GM21723 (cell line): Measurements from ENCODE around the gene ITGA1.
"Not testable (repeated sequence)": the region's sequence is repeated elsewhere in the genome, so short reads cannot be mapped to it uniquely, and the experiment has no call there.

Source experiments
- ATAC-seq: cut with Tn5 transposase; IDR thresholded peaks from one replicate; pipeline ENCODE4 v1.9.1; 2021; ENCODE audit warnings: mild to moderate bottlenecking, moderate library complexity; ENCODE audit not compliant: unreplicated experiment

The ITGA1 gene

GRCh38 chr5:52787600-52788504, at the start of gene ITGA1, which contains the start of gene PELO:
ITGA1 (plus strand) TSS chr5:52787916; CDS start chr5:52788354, 438 bp downstream.
PELO (plus strand) TSS chr5:52787916; CDS start chr5:52800395, 12,479 bp downstream.
- peak; percentile 79 for ATAC-seq

GRCh38 chr5:52738095-52738506, 49.6 kb upstream of the ITGA1 start:
- no peak for ATAC-seq

- no peak for ATAC-seq
Observed at GRCh38 chr5:52740007-52740406, 47.7 kb upstream of the ITGA1 start.

GRCh38 chr5:52743012-52743411, 44.7 kb upstream of the ITGA1 start:
- ATAC-seq: no peak

- no peak for ATAC-seq
Observed at GRCh38 chr5:52743529-52743928, 44.2 kb upstream of the ITGA1 start.

DNA sequence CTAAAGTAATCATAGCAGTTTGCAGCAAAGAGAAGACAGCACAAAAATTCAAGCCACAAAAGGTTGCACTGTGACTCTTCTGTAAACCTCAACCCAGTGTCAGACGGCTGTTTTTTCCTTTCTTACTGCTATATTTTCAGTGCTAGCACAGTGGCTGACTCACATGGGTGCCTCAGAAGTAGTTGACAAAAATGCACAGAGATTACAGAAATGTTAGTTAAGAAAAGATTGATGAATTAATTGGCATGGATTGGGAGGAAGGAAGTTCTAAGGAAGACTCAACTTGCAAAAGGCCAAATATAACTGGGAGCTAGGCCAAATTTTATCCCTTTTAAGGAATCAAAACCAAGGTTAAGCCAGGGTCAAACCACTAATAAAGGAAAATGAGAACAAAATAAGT, 43.7 kb upstream of the ITGA1 start:
- peak; percentile 77 for ATAC-seq

GRCh38 chr5:52744867-52745458, 42.8 kb upstream of the ITGA1 start:
- not testable (repeated sequence) for ATAC-seq

GRCh38 chr5:52746539-52746938, 41.2 kb upstream of the ITGA1 start:
- ATAC-seq: no peak

DNA sequence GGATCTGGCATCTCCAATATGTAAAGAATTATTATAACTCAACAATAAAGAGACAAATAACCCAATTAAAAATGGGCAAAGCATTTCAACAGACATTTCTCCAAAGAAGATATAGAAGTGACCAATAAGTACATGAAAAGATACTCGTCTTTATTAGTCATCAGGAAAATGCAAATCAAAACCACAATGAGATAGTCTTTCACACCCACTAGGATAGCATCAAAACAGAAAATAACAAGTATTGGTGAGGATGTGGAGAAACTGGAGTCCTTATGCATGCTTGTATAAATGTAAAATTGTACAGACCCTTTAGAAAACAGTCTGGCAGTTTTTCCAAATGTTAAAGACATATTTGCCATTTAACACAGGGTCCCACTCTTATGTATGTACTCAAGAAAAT, 39.1 kb upstream of the ITGA1 start:
- ATAC-seq: no peak

- no peak for ATAC-seq
Observed at GRCh38 chr5:52749666-52750065, 38.0 kb upstream of the ITGA1 start.

GRCh38 chr5:52751137-52751536, 36.6 kb upstream of the ITGA1 start:
- no peak for ATAC-seq

- no peak for ATAC-seq
Observed at GRCh38 chr5:52754051-52754450, 33.7 kb upstream of the ITGA1 start.

GRCh38 chr5:52757527-52757926, 30.2 kb upstream of the ITGA1 start:
- ATAC-seq: no peak

- ATAC-seq: no peak
Observed at GRCh38 chr5:52758014-52758413, 29.7 kb upstream of the ITGA1 start.

DNA sequence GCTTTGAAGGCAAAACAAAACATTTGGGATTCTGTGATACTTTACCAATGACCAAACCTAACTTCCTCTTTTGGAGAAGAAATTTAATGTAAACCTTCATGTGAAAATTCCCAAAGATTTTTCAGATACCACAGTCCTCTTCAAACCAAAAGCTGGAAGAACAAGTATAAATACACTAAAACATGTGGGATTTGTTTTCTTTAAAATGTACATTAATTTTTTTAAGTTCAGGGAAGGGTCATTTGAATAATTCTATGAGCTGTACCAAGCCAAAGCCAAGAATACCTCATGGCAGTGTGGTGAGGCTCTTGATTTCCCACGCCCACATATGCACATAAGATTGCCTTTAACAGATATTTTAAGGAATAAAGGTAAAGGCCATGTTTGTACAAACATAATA, 28.4 kb upstream of the ITGA1 start:
- ATAC-seq: no peak

- peak; percentile 61 for ATAC-seq
Observed at GRCh38 chr5:52760695-52761366, 26.9 kb upstream of the ITGA1 start.

DNA sequence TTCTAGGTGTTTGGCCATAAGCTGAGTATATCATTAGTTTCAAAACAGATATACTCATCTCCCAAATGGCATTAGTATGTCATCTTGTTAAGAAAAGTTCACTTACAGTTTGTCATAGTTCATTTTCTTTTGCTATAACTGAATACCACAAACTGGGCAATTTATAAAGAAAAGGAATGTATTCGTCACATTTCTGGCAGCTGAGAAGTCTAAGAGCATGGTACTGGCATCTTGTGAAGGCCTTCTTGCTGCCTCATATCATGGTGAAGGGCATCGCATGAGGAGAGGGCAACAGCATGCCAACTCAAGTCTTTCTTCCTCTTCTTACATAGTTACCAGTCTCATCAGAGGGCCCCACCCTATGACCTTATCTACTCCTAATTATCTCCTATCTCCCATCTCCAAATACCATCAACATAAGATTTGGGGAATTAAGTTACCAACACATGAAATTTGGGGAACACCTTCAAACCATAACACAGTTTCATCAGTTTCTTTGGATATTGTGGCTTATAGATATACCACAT, 20.4 kb upstream of the ITGA1 start:
- ATAC-seq: no peak

- ATAC-seq: peak; percentile 41
Observed at GRCh38 chr5:52767766-52768480, 19.8 kb upstream of the ITGA1 start.

DNA sequence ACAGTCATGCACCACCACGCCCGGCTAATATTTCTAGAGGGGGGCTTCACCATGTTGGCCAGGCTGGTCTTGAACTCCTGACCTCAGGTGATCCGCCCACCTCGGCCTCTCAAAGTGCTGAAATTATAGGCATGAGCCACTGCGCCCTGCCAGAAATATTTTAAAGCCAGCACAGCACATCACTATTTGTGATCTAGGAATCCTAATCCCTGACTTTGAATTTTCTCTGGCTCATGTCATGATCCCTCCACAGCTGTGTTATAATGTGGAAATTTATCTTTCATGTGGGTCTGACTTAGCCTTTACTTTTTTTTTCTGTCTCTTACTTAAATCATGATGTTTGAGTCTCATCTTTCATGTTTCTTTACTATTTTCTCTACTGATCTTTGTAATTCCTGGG, 18.7 kb upstream of the ITGA1 start:
- ATAC-seq: no peak

DNA sequence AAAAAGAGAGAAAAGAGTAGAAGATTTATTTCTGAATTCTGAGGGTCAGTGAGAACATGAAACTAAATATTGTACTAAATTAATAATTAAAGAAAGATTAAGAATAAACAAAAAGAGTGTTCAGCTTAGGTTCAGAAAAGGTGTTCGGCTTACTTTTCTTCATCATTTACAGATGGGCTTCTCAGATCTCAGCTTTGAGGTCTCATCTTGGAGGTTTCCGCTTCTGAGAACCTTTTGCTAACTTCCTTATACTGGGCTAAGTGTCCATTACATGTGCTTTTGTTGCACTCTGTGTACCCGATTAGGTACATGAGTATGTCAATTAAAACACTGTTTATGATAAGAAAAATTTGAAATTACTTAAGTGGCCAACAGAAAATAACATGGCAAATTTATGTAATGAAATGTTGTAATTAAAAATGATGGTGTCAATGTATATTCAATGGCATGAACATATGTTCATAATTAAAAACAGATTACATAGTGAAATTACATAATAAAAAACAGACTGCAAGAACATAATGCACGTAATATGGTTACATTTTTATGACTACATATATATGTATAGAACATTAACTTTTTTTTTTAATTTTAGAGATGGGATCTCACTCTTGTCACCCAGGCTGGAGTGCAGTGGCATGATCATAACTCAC, 17.3 kb upstream of the ITGA1 start:
- no peak for ATAC-seq
